Activated CD4-positive, CD25-positive, alpha-beta regulatory T cell treated with anti-CD3 and anti-CD28 coated beads, Interleukin-2, amount 50 U/mL, for 24 hours (primary cell): ENCODE results near the gene PNPLA6.

Source experiments
- ATAC-seq, 2 donors: fragments of 150-1000 bp; cut with Tn5 transposase; one replicate each; pipeline ENCODE4 v1.10.0; 2021; ENCODE audit warnings: mild to moderate bottlenecking in 1 of 2, moderate library complexity in 1 of 2

Gene PNPLA6

GRCh38 chr19:7515645-7516151 lies 19.8 kb upstream of the PNPLA6 start, which contains the start of gene ZNF358:
Gene ZNF358, plus strand, starts transcription at chr19:7516103. Its CDS starts 3,140 bp downstream, at chr19:7519243.
- ATAC-seq, result peak; percentile 65 to 73

GRCh38 chr19:7516333-7516732 lies 19.2 kb upstream of the PNPLA6 start:
- no peak for ATAC-seq

- no peak for ATAC-seq
These were observed 18.6 kb upstream of the PNPLA6 start for GRCh38 chr19:7516878-7517277.

- ATAC-seq, result no peak
These were observed 16.0 kb upstream of the PNPLA6 start for GRCh38 chr19:7519361-7520130.

GRCh38 chr19:7520131-7521051 lies 15.1 kb upstream of the PNPLA6 start:
- no peak for ATAC-seq

- ATAC-seq, result no peak
These were observed 13.9 kb upstream of the PNPLA6 start for GRCh38 chr19:7521551-7522071.

GRCh38 chr19:7522072-7522922 lies 13.2 kb upstream of the PNPLA6 start, which contains the start of gene MCOLN1:
Gene MCOLN1, plus strand, starts transcription at chr19:7522624. Its CDS starts 127 bp downstream, at chr19:7522751.
- peak; percentile 88 to 89 for ATAC-seq

GRCh38 chr19:7522923-7523667 lies 12.4 kb upstream of the PNPLA6 start:
- no peak for ATAC-seq

- no peak for ATAC-seq
These were observed 11.0 kb upstream of the PNPLA6 start for GRCh38 chr19:7524523-7524922.

- ATAC-seq, result no peak
These were observed 10.4 kb upstream of the PNPLA6 start for GRCh38 chr19:7524992-7525739.

GRCh38 chr19:7526059-7526929 lies 9.2 kb upstream of the PNPLA6 start:
- no peak for ATAC-seq

- ATAC-seq, result no peak
These were observed 7.9 kb upstream of the PNPLA6 start for GRCh38 chr19:7527516-7528191.

GRCh38 chr19:7528192-7528519 lies 7.4 kb upstream of the PNPLA6 start:
- no peak for ATAC-seq

- ATAC-seq, result no peak
These were observed 6.8 kb upstream of the PNPLA6 start for GRCh38 chr19:7528522-7529245.

GRCh38 chr19:7529246-7529600 lies 6.3 kb upstream of the PNPLA6 start:
- ATAC-seq, result no peak

- no peak for ATAC-seq
These were observed 5.7 kb upstream of the PNPLA6 start for GRCh38 chr19:7529610-7530490.

GRCh38 chr19:7533281-7533885 lies 2.1 kb upstream of the PNPLA6 start:
- no peak for ATAC-seq
